ENCODE data around the gene IL31RA.

DNA sequence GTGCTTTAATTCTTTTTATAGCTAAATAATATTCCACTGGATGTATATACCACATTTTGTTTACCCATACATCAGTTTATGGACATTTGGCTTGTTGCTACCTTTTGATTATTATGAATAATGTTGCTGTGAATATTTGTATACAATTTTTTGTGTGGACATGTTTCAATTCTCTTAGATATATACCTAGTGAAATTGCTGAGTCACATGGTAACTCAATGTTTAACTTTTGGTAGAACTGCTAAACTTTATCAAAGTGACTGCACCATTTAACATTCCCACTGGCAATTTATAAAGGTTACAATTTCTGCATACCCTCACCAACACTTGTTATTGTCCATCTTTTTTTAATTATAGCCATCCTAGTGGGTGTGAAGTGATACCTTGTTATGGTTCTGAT lies 22.1 kb downstream of the IL31RA start:
- TF ChIP-seq EZH2phosphoT487 (IDR thresholded peaks at IDR 0.05; ENCODE audit: borderline replicate concordance, low read length) = no peak
- TF ChIP-seq, protein P1, sequence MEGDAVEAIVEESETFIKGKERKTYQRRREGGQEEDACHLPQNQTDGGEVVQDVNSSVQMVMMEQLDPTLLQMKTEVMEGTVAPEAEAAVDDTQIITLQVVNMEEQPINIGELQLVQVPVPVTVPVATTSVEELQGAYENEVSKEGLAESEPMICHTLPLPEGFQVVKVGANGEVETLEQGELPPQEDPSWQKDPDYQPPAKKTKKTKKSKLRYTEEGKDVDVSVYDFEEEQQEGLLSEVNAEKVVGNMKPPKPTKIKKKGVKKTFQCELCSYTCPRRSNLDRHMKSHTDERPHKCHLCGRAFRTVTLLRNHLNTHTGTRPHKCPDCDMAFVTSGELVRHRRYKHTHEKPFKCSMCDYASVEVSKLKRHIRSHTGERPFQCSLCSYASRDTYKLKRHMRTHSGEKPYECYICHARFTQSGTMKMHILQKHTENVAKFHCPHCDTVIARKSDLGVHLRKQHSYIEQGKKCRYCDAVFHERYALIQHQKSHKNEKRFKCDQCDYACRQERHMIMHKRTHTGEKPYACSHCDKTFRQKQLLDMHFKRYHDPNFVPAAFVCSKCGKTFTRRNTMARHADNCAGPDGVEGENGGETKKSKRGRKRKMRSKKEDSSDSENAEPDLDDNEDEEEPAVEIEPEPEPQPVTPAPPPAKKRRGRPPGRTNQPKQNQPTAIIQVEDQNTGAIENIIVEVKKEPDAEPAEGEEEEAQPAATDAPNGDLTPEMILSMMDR (IDR thresholded peaks at IDR 0.05; ENCODE audit: low read depth, low read length, poor library complexity, severe bottlenecking) = no peak
